Endothelial cell of hepatic sinusoid (primary cell): ENCODE results near the gene NDUFA11.

Experiments used
- in situ Hi-C: cut with HindIII; loops from 2 replicates; pipeline ENCODE4 v1.10.0; 2017; ENCODE audit warnings: low sequenced_read_pairs

Gene NDUFA11

DNA sequence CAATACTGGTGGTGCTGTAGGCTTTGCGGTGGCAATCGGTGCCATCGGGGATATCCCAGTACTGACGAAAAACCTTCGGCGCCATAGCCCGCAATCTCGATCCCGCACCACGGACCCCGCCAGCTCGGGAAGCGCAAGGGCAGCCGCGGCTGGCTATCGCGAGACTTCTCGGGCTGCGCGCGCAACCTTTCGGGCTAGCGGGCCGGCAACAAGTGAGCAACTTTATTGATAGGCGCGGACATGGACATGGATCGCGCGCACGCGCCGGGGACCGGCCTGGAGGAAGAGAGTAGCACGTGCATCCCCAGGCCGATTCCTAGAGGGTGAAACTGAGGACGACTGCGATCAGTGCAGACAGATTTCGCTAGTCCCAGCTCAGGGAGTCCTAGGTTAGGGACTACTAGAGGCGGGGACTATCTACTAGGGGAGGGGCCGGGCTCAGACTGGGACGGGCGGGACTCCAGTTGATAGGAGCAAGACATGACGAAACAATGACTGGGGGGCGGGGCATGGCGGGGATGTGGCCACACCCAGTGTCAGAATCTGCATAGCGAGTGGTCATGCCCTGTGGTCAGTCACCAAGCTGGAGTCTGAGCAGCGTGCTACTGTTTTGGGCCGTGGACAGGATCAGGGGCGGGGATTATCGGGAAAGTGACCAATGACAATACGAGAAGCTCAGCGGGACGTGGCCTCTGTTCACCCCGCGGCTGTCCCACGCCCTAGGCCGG lies at the start of gene NDUFA11:
Gene NDUFA11, minus strand, starts transcription at position 167 of the 728 bp plus-strand sequence. Its CDS starts 82 bp downstream, at position 85.
- in situ Hi-C loops, result loop anchor here (10.0 kb wide), 1 partner anchor 69 kb away; the partner anchor contains the start of gene FUT6

DNA sequence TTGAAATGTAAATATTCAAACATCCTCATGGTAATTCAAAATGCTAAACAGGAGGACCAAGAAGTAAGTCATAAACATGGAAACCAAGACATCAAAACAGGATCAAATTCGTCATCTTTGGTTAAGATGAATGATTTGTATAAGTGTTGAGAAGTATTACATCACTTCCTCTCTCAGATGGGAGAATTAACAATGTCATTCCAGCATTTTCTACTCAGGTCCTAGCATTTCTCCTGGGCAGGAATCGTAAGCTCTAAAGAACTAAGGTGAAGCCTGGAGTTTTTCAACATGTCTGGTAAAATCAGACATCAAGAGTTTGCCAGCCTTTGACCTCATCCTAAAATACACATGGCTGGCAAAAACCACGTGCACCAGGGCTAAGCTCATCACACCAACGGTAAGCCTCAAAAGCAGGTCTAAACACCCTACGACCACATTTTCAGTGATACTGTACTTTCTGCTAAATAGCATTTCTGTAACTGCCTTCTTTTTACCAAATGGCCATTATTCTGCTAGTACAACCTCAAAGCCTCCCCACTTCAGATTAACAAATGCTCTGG lies 49.5 kb upstream of the NDUFA11 start:
- in situ Hi-C loops, result no loop called here

DNA sequence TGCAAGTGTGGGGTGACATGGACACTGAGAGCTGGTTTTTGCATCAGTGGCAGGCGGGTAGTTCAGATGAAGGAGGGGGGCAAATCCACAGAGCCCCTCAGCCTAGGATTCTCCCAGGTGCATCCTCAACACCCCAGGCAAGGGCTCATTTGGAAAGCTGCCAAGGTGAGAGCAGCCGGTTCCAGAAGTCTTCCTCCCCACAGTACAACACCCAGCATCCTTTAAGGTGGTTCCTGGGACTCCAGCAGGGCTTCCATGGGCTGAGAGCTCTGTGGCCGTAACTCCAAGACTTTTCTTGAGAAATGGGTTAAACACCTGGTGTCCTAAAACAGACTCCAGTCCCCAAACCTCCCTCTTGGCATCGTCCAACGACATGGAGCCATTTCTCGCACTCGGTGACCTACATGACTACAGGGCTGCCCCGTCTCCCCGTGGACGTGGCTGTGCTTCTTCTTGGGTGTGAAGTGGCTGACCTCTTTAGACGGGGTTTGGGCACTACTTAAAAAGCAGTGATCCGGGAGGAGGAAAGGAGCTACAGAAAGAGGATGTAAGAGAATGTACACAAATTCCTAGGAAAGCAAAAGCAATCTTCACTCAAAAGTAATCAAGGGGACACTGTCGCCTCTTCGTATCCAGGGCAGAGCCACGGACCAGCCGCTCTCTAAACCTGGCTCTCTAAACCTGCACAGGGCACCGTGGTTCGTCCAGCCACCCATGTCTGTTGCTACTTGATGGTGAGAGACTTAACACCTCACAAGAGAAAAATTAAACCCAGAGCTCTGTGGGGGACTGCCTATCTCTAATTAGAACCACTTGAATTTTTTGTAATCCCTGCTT lies 48.8 kb upstream of the NDUFA11 start:
- in situ Hi-C loops, result no loop called here

DNA sequence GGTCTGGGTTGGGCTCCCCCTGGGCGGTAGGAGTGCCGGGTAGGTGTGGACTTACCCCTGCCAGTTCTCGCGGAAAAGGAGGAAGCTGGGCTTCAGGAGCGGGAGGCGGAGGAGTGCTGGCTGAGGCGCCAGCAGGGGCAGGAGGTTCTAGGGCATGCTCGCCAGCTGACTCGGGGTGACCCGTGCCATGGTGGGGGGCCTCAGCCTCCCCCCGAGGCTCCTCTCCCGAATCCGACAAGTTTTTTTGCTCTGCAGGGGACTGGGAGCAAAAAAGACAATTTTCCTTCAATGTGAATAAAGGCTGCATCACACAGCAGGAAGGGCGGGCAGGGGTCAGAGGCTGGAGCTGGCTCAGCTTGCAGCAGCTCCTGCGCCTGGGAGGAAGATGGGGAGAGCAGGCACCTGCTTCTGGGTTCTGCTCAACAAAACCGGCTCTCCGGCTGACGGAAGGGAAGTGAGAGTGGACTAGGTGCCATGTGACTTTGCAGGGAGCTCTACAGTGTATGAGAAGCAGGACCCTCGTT lies 47.8 kb upstream of the NDUFA11 start:
- in situ Hi-C loops, result no loop called here

DNA sequence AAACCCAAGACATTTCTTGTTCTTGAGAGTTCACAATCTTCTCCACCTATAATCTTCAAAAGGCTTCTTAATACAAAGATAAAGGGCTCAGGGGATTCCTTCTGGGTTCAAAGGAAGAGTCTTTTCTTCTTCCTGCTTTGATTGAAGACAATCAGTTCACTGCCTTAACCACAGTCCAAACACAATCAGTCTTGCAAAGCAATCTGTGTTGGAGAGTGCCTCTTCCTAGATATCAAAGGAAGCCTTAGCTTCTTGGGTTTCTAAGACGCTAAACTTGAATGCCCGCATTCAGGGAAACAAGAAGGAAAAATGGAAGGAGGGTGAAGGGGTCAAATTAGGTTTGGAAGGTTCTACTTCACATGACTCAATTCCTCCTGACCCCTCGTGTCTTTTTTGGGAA lies 47.2 kb upstream of the NDUFA11 start:
- in situ Hi-C loops, result no loop called here

DNA sequence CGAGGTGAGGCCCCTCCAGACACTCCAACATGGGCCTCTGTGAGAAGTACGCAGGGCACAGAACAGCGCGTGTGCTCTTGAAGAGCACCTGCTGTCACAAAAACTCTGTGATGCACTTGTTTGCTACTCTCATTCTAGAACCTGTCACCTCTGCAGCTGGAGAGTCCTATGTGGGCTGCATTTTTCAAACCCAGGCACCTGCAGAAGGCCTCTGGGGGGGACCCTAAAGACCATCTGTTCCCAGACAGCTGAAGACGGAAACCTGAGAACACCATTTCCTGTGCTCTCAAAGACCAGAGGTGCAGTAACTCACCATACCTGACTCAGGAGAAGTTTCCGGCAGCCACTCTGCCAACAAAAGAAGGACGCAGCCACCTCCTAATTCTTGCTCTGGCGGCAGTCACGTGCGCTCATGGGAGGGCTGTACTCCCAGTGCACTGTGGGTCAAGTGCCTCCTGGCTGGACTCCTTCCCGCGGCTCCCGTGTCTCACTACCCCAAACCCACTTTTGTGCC lies 46.3 kb upstream of the NDUFA11 start:
- in situ Hi-C loops, result no loop called here

DNA sequence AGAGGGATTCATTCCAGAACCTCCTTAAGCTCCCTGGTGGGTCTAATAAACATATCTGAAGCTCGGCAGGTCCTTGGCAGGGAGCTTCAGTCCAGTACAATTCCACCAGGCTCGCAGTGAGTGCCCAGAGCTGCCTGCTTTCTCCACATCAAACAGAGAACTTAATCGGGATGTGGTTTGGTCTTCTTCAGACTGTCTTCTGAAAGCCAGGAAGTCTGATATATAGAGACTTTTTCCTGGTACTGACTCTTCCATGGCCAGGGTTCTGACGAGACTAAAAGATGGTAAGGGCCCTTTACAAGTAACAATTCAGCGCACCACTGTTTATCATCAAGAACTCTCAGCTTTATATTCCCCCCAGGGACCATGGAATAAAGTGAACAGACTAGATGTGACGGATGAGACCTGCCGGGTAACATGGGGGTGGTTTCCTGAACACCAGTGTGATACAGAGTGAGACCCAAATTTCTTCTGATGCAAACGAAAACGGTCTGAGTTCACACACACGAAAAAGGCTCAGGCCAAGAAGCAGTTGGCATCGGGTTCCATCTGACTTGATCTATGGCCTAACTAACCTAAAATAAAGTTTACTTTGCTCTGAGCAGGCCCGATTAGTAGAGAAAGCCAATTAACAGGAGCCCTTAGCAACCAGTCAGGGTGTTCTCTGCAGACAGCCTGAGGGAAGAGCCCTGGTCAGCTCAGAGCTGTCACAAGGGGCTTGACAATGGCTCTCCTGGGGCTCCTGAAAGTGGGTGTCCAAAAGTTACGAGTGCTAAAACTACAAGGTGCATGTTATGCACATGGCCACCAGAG lies 45.4 kb upstream of the NDUFA11 start:
- in situ Hi-C loops, result no loop called here

DNA sequence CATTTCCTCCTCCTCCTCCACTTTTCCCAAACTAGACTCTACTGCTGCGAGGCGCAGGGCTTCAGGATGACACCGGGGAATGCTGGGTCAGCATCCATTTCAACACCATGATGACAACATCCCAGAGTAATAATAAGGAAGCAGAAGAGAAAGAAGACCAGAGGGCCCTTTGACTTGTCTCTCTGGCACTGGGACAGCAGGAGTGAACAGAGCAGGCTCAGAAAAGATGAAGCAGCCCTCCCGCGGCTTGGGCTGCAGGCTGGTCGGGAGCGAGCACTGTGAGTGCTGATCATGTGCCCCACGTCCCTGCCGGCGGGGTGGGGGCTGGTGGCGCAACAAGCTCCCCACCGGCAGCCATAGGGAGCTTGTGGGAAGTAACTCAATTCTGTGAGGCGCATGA lies 43.8 kb upstream of the NDUFA11 start:
- in situ Hi-C loops, result no loop called here

DNA sequence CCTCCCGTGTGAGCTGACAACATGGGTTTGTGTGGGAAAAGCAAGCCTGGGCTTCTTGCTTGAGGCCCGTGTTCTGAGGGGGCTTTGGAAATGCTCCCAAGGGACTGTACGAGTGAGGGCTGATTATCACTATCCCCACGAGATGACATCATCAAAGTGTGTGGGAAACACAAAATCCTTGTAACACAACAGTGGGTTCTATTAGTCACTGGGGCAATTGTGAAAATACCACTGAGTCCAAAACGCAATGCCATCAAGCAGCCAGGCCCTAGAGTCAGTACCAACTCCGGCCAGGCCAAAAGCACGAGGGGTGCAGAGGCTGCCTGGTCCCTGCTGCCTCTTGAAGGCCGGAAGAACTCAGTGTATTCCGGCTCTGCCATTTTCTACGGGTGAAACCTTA lies 40.0 kb upstream of the NDUFA11 start:
- in situ Hi-C loops, result no loop called here

DNA sequence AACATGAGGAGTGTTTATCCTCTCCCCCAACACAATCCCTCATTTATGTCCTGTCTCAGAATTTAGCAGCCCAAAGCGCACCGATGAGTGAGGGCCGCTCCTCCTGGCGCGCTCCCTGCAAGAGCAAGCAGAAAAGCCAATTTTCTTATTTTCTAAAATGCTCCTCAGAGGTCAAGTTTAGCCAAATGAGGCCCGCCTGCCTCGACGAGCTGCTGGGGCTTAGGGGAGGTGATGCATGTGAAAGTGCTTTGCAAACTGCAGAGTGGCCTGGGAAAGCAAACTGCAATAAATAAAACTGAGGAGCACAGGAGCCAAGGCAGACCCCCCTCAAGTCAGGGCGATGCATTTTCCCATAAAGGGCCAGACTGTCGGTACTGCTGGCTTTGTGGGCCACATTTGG lies 39.5 kb upstream of the NDUFA11 start:
- in situ Hi-C loops, result no loop called here

DNA sequence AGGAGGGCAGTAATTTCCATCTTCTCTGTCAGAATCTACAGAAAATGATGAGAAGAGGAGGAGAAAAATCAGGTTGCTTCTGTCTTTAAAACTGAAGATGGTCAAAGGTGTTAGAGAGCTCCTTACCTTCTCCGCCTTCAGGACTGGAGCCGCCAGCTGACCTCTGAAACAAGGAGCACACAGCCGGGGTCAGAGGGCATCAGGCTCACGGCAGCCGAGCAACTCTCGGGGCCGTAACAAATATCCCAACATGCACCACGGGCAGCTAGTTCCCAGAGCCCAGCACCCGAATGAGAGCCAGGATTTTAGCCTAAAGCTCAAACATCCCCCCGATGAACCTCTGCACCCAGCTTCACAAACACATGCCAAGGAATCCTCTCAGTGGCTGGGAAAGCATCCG lies 38.1 kb upstream of the NDUFA11 start:
- in situ Hi-C loops, result no loop called here

DNA sequence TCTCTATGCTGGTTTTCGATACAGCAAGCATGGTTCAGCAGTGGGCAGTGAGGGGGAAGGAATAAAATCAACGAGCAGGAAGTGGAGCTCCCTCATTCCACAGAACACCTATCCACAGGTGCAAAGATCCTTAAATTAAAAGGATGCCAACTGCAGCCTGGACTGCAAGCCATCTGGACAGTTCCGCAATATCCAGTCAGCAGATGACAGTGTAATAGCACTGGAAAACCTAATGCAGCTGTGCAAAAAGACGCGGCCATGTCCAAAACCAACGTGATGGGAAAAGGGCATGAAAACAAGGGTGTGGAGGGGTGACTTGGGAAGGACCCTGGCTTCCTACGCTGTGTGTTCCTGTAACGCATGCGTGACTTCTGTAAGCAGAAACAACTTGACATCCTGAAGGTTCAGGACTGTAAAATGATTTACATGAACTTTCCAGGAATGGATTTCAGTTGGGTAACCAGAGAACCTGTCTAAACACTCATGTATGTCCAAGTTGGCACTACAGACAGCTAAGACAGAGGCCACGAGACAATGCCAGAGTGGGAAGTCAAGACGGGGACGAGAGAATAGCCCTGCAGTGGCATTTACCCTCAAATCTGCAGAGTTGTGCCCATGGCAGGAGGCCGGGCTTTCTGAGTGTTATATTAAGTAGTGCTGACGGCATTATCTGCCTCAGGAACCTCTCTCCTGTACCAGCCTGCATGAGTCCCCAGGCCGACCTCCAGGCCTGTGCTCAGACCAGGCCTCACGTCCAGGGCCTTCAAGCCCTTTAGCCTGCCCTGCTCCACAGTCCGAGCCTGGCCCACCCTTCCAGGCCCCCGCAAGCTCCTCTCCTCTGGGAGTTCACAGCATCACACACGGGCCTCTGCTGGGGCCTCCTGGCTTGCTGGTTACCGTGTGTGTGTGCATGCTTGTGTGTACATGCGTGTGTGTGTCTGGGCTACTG lies 36.9 kb upstream of the NDUFA11 start:
- in situ Hi-C loops, result no loop called here

DNA sequence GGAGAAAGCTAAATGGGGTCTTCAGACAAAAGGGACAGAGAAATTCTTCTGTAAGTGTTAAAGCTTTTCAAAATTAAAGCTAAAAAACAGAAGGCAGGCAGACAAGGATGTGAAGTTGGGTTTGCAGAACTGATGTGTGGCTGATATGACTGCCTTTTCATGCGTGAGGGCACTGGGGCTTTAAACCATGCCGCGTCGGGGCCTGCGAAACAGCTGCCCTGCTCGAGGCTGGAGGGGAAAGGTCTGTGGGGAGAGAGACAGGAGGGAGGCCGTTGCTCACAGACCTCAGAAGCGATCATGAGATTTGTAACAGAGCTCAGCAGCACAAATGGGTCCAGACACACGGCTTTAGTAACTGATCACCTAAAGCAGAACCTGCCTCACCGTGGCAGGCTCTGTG lies 34.0 kb upstream of the NDUFA11 start:
- in situ Hi-C loops, result no loop called here

DNA sequence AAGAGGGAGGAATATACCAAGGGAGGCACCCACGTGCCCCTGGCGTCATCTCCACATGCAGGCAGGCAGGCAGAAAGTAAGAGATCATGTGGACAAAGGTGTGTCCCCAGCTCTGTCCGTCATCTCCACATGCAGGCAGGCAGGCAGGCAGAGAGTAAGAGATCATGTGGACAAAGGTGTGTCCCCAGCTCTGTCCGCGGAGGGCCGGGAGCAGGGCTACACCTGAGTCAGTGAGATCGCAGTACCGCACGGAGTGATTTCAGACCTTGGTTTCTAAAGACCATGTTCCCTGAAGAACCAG lies 32.7 kb upstream of the NDUFA11 start:
- in situ Hi-C loops, result no loop called here

DNA sequence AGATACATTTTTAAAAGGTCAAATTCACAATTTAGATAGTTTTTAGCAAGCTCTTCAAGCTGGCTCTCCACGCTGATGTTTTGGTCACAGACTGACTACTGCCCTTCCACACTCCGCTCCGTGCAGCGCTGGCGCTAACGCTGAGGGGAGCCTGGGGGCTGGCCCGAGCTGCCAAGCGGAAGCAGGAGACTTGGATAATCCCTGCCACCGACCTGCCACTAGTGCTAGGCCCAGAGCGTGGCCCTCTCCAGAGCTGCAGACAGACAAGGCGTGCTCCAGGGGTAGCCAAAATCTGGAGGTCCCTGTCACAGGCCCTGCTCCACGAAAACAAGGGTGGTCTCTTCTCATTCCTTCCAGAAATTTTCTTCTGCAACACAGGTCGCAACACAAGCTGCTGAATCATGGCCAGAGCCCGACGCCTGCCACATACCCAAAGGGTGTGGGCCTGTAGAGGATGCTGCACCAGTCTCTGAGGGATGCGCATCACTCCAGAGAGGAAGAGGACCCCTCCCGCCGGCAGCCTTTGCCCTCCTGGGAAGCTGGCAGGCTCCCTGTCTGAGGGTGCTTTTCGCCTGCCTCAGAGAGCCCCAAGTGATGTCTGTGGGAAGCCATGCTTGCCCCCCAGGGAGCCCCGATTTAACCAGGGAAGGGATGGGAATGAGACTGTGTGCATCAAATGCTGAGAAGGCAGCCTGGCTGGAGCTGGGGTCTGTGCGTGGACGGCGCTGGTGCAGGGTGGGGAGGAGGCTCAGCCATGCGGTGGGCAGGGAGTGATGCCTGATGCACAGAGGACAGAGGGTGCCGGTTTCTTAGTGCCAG lies 32.1 kb upstream of the NDUFA11 start:
- in situ Hi-C loops, result no loop called here

DNA sequence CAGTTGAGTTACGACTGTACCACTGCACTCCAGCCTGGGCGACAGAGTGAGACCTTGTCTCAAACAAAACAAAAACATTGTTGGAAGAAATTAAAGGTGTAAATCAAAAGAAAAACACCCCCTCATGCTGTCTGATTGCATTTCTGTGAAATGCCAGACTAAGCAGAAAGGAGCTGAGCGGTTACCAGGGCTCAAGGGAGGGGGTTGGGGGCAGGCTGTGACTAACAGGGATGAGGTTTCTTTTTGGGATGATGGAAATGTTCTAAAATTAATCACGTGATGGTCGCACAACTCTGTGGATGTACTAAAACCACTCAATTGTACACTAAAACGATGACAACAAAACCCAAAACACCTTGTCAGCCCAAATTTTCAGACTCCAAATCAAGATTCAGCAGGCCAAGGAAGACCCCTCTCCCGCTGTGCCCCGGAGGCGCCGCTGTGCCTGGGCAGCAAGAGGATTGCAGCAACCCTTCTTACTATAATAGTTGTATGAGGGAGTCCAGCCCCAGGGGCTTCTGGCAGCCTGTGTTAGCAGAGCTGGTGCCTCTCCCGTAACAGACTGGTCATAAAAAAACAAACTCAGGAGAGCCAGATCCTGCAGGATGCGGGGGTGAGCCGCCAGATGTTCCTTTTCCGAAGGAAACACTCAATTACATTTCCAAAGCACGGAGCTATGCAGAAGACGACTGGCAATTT lies 31.3 kb upstream of the NDUFA11 start:
- in situ Hi-C loops, result loop anchor here (5.0 kb wide), 1 partner anchor 83 kb away; the partner anchor contains the start of gene FUT3

DNA sequence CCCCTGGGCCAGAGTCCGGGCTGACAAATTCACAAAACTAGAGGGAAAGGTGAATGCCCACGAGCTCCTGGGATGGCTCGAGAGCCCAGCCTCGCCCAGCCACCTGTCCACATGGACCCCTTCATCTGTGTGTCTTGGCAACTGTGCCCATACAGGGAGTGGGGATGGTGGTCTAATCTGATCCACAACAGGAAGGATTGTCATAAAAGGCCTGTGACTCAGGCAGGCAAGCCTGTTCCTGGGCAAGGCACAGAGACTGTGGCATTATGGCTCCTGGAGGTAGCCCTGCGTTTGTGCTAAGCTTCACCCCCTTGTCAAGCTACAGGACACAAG lies 30.4 kb upstream of the NDUFA11 start:
- in situ Hi-C loops, result loop anchor here (5.0 kb wide), 1 partner anchor 82 kb away; the partner anchor contains the start of gene FUT3
